Measurements from ENCODE around the gene FOXP4. TPM values are rescaled to one million over a fixed set of nuclear protein-coding genes. Genes with fewer than 3 reads are reported as not detected.
"Not testable (repeated sequence)": the region's sequence is repeated elsewhere in the genome, so short reads cannot be mapped to it uniquely, and the experiment has no call there.

FOXP4 gene
- total RNA-seq, 1 donor from 2014 or later = 2.0 TPM

DNA sequence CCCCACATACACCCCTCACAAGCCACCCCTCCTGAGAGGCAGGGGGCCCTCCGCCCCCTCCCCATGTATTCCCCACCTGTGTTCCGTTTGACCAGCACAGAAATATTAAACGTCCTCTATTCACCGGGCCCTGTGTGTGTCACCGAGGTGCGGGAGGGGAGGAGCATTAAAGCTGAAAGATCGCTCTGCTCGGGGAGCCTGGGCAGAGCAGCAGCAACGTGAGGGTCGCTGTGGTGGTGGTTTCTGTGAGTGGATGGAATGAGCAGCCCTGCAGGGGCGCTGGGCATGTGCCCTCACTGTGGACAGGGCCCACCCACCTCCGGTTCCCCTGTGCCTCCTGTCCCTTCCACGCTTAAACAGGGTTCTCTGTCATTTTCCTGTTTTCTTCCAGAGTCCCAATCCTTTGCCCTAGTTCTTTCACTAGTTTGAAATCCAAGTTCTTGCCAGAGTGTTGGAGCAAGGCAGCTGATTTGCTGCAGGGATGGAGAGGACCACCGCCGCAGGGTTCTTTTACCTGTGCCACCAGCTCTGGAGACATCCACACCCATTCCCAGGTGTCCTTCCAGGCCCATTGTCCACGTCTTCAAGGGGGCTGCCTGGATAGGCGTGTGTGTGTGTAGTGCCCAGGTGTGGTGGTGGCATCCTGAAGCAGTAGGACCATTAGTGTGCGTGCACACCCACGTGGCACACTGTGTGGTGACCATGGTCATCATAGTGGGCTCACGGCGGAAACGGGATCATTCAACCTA is 54.5 kb downstream of the FOXP4 start:
- DNase-seq = no peak

DNA sequence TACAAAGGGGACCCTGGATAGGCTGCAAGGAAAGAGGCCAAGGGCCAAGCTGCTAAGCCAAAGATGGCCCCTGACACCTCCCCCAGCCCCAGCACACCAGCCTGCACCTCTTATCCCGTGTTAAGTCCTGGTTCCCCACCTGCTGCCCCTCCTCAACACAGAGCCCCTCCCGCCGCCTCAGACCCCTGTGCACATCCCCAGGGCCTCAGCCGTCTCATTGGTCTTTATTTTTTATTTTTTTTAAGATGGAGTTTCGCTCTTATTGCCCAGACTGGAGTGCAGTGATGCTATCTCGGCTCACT is 55.0 kb downstream of the FOXP4 start:
- DNase-seq = no peak

DNA sequence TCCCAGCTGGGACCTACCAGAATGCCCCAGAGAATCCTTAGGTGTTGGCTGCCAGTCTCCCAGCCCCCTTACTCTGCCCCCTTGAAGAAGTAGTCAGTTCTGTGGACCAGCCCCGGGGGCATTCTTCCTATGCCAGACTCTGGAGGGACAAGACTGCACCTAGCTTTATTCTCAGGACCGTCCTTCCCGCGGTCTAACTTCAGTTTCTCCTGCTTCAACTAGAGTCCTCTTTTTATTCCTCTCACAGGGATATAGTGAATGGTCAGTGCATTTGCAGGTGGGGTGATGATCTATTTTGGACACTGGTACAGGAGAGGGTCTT is 56.2 kb downstream of the FOXP4 start:
- no peak for DNase-seq

DNA sequence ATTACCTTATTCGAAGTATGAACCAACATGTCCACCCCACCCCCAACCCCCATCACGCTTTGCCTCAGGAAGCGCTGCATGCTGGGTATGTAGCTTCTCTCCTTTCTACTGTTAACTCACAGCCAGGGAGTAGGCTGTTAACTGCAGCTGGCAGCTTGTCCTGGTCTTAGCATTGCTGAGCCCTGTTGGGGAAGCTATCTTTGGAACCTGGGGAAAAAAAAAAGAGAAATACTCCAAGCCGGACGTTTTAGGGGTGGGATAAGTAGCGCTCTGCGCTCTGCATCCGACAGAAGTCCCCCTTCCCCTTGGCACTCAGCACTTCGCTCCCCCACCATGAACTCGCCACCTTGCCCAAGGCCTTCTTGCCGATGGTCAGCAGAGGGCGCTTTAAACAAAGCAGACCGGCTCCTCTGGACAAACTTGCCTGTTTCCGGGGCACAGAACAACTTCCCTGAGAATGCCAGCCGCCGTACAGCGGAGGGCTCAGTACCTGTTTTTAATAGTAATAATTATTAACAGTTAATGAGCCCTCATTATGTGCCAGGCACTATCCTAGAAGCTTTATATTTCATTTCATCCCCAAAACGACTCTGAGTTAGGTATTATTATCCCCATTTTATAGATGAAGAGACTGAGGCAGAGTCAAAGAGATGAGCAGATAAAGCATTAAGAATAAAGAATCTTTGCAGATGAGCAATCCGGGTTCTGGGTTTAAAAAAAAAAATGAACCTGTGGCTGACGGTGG is 56.9 kb downstream of the FOXP4 start:
- peak; percentile 51 for DNase-seq

DNA sequence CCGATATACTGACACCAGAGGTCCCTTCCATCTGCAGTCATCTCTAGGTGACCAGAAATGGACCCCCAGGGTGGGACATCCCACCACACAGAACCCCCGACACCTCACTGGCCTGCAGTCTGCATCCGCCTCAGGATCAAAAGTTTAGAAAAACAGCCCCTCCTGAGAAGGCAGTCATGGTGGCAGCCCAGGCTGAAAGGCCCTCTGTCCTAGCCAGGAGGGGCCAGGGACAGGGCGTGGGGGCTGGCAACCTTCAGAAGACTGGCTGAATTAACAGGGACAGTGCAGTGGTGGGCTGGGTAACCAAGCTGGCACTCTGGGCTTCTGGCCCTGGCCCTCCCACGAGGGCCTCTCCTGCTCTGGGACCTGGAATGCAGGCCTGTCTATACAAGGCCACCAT is 57.8 kb downstream of the FOXP4 start:
- no peak for DNase-seq

DNA sequence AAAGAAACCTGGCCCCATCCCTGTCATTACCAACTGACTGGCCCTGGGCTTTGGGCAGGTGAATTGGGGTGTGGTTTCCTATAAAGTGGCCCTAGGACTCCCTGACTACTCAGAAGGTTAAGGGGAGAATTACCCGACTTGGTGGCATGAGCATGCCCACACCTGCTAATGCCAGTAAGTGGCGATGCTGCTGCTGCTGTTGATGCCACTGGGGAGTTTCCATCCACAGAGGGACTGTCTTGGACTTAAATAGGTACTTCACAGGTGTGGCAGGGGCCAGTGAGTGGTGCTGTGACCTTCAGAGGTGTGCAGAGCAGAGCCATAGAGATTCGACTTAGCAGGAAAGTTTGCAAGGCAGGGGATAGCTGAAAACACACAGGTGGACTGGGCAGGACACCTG is 59.5 kb downstream of the FOXP4 start:
- no peak for DNase-seq

DNA sequence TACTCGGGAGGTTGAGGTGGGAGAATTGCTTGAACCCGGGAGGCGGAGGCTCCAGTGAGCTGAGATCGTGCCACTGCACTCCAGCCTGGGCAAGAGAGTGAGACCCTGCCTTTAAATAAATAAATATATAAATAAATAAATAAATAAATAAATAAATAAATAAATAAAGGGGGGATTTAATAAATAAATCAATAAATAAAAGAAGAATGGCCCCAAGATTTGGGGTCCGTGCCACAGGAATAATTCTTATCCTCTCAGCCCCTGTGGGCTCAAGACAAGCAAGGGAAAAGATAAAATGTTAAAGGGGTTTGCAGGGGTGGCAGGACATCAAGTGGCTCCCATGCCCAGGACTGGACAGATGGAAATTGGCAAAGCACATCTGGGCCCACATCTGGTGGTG is 60.9 kb downstream of the FOXP4 start:
- DNase-seq = no peak

DNA sequence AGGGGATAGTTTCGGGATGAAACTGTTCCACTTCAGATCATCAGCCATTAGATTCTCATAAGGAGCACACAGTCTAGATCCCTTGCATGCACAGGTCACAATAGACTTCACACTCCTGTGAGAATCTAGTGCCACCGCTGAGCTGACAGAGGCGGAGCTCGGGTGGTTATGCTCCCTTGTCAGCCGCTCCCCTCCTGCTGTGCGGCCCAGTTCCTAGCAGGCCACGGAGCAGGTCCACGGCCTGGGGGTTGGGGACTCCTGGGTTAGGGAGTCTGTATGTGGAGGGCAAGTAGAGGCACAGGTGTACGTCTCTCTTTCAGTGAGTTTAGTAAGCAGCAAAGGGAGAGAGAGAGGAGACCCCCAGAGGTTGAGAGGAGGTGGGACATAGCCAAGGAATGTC is 61.6 kb downstream of the FOXP4 start:
- DNase-seq = no peak

DNA sequence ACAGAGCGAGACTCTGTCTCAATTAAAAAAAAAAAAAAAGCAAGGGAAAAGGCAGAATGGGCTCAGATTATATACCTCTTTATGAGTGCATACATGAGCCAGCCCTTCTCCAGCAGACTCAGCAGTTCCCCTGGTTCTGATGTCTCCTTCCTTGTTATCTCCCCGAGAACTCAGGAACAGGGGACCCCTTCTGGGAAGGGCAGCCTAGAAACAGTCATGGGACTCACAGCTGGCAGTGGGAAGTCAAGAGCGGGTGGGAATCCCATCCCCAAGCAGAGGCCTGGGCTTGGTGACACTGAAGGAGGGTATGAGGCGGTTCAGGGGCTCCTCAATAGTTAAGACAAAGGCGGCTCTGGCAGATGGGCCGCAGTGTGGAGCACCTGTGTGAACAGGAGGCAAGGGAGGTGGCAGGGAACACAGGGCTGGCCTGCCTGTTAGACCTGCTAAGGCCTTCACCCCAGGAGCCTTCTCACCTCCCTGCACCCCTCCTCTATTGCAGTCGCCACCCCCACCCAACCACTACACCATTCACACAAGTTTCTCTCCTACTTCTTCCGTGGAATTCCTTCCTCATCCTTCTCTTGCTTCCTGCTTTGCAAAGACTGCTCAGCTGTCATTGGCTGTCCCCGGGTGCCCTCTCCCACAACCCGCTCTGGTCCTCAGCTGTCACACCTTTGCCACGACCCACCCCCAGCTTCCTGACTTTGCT is 62.4 kb downstream of the FOXP4 start:
- DNase-seq = no peak

DNA sequence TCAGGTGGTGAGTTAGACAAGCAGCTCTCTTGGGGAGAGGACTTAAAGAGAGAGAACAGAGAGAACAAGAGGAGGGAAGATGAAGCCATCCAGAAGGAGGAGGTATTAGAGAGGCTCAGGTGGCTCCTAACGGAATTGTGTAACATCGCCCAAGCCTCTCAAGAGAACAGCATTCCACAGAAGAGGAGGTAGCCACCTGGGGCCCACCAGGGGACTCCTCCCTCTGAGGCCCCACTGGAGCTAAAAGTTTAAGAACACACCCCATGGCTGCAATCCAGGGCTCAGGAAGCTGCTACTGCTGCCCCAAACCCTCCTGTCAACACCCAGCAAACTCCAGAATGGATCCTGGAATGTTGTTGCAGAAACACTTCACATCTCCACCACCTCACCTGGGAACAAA is 68.5 kb downstream of the FOXP4 start:
- DNase-seq = no peak

DNA sequence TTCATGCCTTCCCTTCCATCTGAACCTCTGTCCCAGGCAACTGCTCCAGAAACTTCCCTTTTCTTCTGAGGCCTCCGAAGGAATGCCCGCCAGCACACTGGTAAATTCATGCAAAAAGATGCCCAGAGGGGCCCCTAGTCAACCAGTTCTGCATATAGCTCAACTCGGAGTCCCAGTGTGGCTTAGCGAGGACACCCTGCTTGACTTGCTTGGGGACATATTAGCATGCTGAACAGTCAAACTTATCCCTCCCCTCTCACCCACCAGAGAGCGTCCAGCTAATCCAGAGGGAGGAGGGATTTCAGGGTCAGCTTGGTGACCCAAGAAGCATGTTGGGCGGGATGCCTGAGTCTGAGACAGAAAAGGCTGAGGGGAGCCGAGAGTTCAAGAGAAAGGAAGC is 69.1 kb downstream of the FOXP4 start:
- DNase-seq = no peak

DNA sequence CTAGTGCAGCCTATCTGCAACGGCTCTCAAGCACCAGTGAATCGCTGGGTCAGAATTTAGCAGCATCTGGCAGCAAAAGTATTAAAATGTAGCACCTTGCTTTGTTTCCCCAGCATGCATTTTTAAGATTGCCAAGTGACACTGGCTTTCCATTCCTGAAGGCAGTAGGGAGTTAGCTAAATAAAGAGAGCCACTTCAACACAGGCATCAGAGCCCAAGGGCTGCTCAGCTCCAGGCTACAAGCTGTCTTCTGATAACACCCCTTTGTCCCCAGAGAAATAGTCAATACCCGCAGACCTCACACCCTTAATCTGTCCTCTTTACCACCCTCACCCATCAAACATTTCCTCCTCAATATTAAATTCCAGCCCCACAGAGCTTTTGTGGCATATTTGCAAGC is 72.4 kb downstream of the FOXP4 start:
- DNase-seq = no peak

DNA sequence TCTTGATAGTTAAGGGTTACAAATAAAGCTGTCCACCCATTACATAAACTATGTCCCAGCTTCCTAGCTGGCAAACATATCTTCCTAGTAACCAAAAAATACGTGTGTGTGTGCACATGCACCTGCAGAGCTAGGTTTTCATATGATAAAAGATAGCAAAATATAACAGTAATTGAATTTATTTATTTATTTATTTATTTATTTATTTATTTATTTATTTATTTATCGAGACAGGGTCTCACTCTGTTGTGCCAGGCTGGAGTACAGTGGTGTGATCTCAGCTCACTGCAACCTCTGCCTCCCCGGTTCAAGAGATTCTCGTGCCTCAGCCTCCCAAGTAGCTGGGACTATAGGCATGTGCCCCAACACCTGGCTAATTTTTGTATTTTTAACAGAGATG is 73.0 kb downstream of the FOXP4 start:
- DNase-seq = not testable (repeated sequence)

DNA sequence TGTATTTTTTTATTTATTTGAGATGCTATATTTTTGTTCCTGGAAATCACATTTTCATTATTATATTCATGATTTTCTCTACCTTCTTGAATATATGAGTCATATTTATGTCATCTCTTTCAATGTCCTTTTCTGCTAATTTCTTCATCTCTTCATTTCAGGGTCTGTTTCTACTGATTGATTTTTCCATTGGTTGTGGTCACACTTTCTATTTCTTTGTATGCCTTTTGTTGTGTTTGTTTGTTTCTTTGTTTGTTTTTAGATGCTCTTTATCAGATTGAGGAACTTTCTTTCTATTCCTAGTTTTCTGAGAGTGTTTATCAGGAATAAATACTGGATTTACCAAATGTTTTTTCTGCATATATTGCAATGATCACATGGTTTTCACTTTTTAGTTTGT is 75.2 kb downstream of the FOXP4 start:
- DNase-seq = no peak

DNA sequence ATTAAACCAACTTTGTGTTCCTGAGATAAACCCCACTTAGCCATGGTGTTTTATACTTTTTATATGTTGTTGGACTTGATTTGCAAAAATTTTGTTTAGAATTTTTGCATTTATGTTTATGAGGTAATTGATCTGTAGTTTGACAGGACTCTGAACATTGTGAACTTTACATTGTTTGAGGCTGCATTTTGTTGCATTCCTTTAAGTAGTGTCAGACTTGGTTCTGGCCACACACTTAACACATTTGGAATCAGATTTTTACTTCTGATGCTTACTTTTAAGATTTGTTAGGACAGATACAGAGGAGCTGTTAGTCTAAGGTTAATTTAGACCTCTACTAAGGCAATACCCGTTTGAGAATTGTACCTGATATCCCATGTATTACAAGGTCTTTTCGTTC is 75.6 kb downstream of the FOXP4 start:
- no peak for DNase-seq

DNA sequence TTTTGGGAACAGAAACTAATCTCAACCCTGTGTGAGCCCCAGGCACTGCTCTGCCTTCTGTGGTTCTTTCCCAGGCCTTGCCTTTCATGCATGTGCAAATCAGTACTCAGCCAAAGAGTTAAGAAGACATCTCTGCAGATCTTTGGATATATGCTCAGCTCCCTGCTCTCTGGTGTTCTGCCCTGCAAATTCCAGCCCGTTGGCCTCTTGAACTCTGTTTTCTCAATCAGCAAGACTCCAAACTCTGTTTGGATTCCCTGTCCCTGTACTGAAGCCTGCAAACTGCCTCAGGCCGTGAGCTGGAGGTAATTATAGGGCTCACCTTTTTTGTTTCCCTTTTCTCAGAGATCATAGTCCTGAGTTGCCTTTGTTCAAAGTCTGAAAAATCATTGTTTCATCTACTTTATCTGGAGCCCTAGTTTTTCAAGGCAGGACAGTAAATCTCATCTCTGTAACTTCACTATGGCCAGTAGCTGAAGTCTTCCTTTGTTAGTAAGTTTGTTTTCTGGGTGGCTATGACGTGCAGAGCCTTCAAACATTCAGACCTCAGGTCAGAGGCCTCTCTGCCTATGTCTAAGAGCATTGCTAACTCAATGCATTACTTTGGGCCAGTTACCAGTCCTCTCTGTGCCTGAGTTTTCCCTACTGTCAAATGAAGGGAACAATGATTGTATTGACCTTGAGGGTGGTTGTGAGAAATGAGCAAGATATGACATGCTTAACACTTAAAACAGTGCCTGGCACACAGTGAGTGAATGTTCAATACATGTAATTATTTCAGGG is 76.2 kb downstream of the FOXP4 start:
- no peak for DNase-seq

DNA sequence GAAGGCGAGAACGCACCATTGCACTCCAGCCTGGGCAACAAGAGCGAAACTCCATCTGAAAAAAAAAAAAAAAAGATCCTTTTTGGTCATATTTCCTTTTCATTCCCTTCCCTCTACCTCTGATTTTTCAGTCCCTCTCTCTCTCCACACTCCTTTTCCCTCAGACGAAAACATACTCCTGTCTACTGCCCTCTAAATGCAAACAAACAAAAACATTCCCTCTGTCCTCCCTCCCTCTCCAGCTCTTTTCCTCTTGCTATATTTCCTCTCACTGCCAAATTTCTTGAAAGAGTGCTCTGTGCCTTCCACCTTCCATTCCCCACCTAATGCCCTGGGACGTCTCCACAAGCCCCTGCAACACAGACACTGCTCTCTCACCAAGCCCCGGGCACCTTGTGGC is 77.1 kb downstream of the FOXP4 start:
- DNase-seq = no peak

DNA sequence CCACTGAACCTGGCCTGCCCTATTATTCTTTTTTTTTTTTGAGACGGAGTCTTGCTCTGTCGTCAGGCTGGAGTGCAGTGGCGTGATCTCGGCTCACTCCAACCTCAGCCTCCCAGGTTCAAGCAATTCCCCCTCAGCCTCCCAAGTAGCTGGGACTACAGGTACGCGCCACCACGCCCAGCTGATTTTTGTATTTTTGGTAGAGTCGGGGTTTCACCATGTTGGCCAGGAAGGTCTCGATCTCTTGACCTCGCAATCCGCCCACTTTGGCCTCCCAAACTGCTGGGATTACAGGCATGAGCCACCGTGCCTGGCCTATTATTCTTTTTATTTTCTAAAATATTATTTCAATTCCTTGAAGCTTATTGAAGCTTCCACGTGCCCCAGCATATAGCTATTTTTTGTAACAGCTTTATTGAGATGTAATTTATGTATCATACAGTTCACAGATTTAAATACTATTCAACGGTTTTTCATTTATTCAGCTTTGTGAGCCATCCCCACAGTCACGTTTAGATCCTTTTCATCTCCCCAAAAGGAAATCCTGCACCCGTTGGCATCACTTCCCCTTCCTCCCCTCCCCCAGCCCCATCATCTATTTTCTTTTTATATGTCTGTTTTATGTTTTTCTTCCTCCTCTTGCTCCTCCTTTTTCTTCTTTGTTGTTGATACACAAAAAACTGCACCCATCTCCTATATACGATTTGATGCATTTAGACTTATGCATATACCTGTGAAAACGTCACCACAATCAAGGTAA is 78.6 kb downstream of the FOXP4 start:
- DNase-seq = no peak

DNA sequence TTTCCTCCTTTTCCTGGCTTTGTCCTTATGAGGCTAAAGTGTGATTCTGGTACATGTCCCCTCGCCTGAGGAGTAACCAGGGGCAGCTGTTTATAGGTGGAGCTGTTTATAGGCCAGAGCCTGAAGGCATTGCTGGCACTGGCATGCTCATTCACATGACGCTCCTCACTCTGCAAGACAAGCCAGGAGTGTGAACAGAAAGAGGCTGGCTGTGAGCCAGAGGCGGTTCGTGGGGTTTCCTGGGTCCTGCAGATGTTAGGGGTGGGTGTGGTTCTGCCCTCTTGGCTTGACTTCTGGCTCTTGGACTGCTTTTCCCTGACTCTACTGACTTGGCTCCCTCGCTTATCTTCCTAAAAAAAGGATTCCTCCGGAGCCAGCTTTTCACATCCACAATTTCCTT is 79.3 kb downstream of the FOXP4 start:
- DNase-seq = no peak

DNA sequence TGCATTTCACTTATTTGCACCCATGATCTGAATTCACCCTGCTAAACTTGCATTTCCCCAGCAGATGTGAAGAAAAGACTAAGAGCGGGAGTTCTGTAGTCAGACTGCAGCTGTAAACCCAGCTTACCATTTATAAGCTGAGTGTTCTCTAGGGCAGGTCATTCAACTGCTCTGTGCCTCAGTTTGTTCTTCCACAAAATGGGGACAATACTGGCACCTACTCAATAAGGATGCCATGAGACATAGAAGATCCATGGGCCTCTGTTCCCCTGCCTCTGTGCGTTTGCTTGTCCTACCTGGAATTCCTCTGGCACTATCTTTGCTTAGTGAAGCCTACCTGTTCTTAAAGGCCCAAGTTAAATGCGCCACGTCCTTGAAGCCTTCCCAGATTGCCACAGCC is 79.8 kb downstream of the FOXP4 start:
- DNase-seq = no peak

DNA sequence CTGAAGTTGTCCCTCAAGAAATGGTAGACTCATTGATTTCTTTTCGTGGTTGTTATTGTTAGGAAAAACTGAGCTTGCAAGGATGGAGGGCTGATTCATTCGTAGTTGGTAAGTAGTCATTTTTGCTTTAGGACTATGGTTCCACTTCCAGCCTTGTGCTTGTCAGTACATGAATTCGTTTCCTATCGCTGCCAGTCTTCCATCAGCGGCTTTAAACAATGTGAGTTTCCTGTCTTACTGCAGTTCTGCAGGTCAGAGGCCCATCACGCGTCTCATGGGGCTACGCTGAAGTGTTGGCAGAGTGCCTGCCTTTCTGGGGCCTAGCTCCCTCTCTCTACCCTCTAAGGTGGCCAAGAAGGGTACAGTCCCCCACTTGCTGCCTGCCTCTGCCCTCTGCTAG is 80.7 kb downstream of the FOXP4 start:
- no peak for DNase-seq

DNA sequence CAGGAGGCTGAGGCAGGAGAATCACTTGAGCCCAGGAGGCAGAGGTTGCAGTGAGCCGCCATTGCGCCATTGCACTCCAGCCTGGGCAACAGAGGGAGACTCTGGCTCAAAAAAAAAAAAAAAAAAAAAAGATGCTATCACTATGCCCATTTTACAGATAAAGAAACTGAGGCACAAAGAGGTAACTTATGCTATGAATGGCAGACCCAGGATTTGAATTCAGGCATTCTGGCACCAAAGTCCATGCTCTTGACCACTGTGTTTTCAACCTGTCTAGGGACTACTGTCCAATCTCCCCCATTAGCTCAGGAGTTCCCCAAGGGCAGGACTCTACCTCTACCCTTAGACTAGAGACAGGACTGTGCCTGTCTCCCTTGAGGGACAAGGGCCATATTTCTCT is 82.9 kb downstream of the FOXP4 start:
- no peak for DNase-seq
